Measurements from ENCODE around the gene NAB1.

The NAB1 gene

GRCh38 chr2:190684931-190685330, 36.0 kb downstream of the NAB1 start:
- DNase-seq (ENCODE audit: low read depth), result no peak
- H3K4me3 ChIP-seq (replicated peaks; ENCODE audit: low read depth, low read length), result no peak overlapping the region
- no peak for TF ChIP-seq CTCF (IDR thresholded peaks at IDR 0.05; ENCODE audit: low read length, missing control alignments)

DNA sequence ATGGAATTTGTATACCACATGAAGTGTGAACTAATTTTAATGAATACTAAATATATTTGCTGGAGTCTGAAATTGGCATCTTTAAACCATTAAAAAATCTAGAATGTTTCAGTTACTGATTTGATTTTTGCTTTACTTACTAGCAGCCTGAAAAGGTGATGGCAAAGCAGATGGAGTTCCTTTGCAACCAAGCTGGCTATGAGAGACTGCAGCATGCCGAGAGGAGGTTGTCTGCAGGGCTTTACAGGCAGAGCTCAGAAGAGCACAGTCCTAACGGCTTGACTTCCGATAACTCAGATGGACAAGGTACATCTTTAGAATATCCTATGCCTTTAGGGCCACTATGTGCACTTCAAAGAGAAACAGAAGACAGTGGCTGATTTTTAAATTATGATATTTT, 36.5 kb downstream of the NAB1 start:
- TF ChIP-seq CTCF (IDR thresholded peaks at IDR 0.05; ENCODE audit: low read length, missing control alignments), result no peak
- no peak overlapping the region for H3K4me3 ChIP-seq (replicated peaks; ENCODE audit: low read depth, low read length)
- no peak for DNase-seq (ENCODE audit: low read depth)

- no peak for TF ChIP-seq CTCF (IDR thresholded peaks at IDR 0.05; ENCODE audit: low read length, missing control alignments)
- H3K4me3 ChIP-seq (replicated peaks; ENCODE audit: low read depth, low read length), result no peak overlapping the region
- DNase-seq (ENCODE audit: low read depth), result no peak
Measured at GRCh38 chr2:190693533-190694232, 44.8 kb downstream of the NAB1 start.

DNA sequence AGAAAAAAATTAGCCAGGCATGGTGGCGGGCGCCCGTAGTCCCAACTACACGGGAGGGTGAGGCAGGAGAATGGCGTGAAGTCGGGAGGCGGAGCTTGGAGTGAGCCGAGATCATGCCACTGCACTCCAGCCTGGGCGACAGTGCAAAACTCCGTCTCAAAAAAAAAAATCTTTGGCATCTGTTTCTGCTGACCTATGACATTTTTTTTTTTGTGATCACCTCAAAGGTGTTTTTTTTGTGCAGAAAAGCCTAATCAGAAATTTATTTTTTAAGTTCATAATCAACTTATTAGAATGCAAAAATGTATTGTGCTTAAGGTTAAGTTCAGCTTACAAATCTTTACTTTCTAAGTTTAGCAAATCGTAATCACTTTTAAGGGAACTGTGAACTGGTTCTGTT, 45.6 kb downstream of the NAB1 start:
- TF ChIP-seq CTCF (IDR thresholded peaks at IDR 0.05; ENCODE audit: low read length, missing control alignments), result no peak
- no peak overlapping the region for H3K4me3 ChIP-seq (replicated peaks; ENCODE audit: low read depth, low read length)
- no peak for DNase-seq (ENCODE audit: low read depth)

GRCh38 chr2:190695739-190696138, 46.9 kb downstream of the NAB1 start:
- DNase-seq (ENCODE audit: low read depth), result no peak
- no peak for TF ChIP-seq CTCF (IDR thresholded peaks at IDR 0.05; ENCODE audit: low read length, missing control alignments)
- no peak overlapping the region for H3K4me3 ChIP-seq (replicated peaks; ENCODE audit: low read depth, low read length)

GRCh38 chr2:190696792-190697398, 48.0 kb downstream of the NAB1 start:
- no peak for DNase-seq (ENCODE audit: low read depth)
- no peak overlapping the region for H3K4me3 ChIP-seq (replicated peaks; ENCODE audit: low read depth, low read length)
- no peak for TF ChIP-seq CTCF (IDR thresholded peaks at IDR 0.05; ENCODE audit: low read length, missing control alignments)

DNA sequence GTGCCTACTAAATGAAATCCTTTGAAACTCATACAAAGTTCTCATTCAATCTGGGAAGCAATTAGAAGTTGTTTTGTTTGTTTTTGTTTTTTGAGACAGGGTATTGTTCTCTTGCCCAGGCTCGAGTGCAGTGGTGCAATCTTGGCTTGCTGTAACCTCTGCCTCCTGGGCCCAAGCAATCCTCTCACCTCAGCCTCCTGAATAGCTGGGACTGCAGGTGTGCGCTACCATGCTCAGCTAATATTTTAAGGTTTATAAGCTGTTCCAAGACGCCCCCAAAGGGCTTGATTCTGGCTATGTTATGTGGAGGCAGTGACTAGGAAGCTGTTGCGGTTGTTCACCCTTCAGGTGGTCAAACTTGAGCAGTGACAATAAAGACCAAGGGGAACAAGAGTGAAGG, 48.5 kb downstream of the NAB1 start:
- H3K4me3 ChIP-seq (replicated peaks; ENCODE audit: low read depth, low read length), result no peak overlapping the region
- no peak for DNase-seq (ENCODE audit: low read depth)
- TF ChIP-seq CTCF (IDR thresholded peaks at IDR 0.05; ENCODE audit: low read length, missing control alignments), result no peak
